OCI-LY7 (cell line): ENCODE results near the gene MALRD1. TPM values are rescaled to one million over a fixed set of nuclear protein-coding genes. Genes with fewer than 3 reads are reported as not detected.

Experiments used
- BruUV-seq: library from RNA; stranded (reverse); fragments of 400-500 nt; replicated peaks from 2 replicates; lab custom pipeline; 2021; lab: Mats Ljungman, UMichigan
- CTCF ChIA-PET: fragments of 300-600 bp; sonication (Branson Sonifier 250); formaldehyde crosslinking; loops from one replicate; lab custom pipeline; 2022; ENCODE audit warnings: antibody characterized with exemption; ENCODE audit not compliant: unreplicated experiment; lab: Charles Lee
- POLR2A ChIA-PET: fragments of 300-600 bp; sonication (Branson Sonifier 250); formaldehyde crosslinking; loops from one replicate; lab custom pipeline; 2022; ENCODE audit warnings: antibody characterized with exemption; lab: Charles Lee
- DNase-seq: peaks from one replicate; pipeline ENCODE4 v3.0.0-alpha.2; 2015; ENCODE audit warnings: low spot score
- H2AFZ ChIP-seq: fragments of 200-600 bp; sonication (generic), shearing (Covaris generic); 2 replicates; pipeline ENCODE4 v1.6.1; 2014; ENCODE audit warnings: mild to moderate bottlenecking, antibody characterized with exemption, low read length, moderate library complexity
- H3K27ac ChIP-seq: fragments of 200-600 bp; sonication (generic); 2 replicates; pipeline ENCODE4 v1.5.1; 2014; ENCODE audit warnings: mixed run types, low read depth, mild to moderate bottlenecking, moderate library complexity, low read length, inconsistent platforms; ENCODE audit not compliant: poor library complexity, severe bottlenecking
- H3K36me3 ChIP-seq: fragments of 200-600 bp; sonication (generic); 2 replicates; pipeline ENCODE4 v1.6.1; 2014; ENCODE audit warnings: mild to moderate bottlenecking, antibody characterized with exemption, low read length, moderate library complexity, mixed read lengths; ENCODE audit not compliant: insufficient read depth
- H3K4me1 ChIP-seq: fragments of 200-600 bp; sonication (generic); 2 replicates; pipeline ENCODE4 v1.5.1; 2014; ENCODE audit warnings: mild to moderate bottlenecking, low read length; ENCODE audit not compliant: insufficient read depth, poor library complexity, severe bottlenecking
- H3K4me2 ChIP-seq: fragments of 200-600 bp; sonication (generic); 2 replicates; pipeline ENCODE4 v1.6.1; 2014; ENCODE audit warnings: mild to moderate bottlenecking, low read length
- H3K4me3 ChIP-seq: fragments of 200-600 bp; sonication (generic); 2 replicates; pipeline ENCODE4 v1.5.1; 2014; ENCODE audit warnings: mild to moderate bottlenecking, low read depth, low read length; ENCODE audit not compliant: poor library complexity, severe bottlenecking
- H3K79me2 ChIP-seq: fragments of 200-600 bp; sonication (generic); 2 replicates; pipeline ENCODE4 v1.6.1; 2016; ENCODE audit warnings: low read depth, mild to moderate bottlenecking, low read length, moderate library complexity, mixed read lengths; ENCODE audit not compliant: insufficient read depth
- H3K9me2 ChIP-seq: fragments of 200-600 bp; sonication (generic); 2 replicates; pipeline ENCODE4 v1.6.1; 2016; ENCODE audit warnings: mild to moderate bottlenecking, low read length, mixed read lengths; ENCODE audit not compliant: insufficient read depth
- H3K9me3 ChIP-seq: fragments of 200-600 bp; sonication (generic); 2 replicates; pipeline ENCODE4 v1.6.1; 2014; ENCODE audit warnings: mild to moderate bottlenecking, mixed run types, low read length, mixed read lengths
- H4K20me1 ChIP-seq: fragments of 200-600 bp; sonication (generic); 2 replicates; pipeline ENCODE4 v1.6.1; 2014; ENCODE audit warnings: mild to moderate bottlenecking, antibody characterized with exemption, low read length, moderate library complexity, mixed read lengths; ENCODE audit not compliant: insufficient read depth
- EZH2phosphoT487 ChIP-seq: fragments of 200-600 bp; sonication (generic); IDR thresholded peaks from 2 replicates; pipeline ENCODE4 v1.6.1; 2018; ENCODE audit warnings: low read depth, borderline replicate concordance, mild to moderate bottlenecking, mixed run types, antibody characterized with exemption, low read length, moderate library complexity, mixed read lengths
- intact Hi-C: fragments of 100-400 bp; cut with micrococcal nuclease; formaldehyde crosslinking; loops from one replicate; pipeline ENCODE4 v1.10.0; 2022; ENCODE audit not compliant: unreplicated experiment
- total RNA-seq, 2 experiments: library from RNA; depleted of rRNA in 1 of 2; stranded (reverse); fragments of >200 nt in 1 of 2; shearing (Covaris generic) in 1 of 2; gene quantifications; 2 replicates each; pipeline ENCODE4 v1.2.3, GENCODE V29; 2014 to 2022
- TF ChIP-seq, protein P1 (sequence below): fragments of 200-600 bp; sonication (generic); conservative IDR thresholded peaks from 2 replicates; pipeline ENCODE4 v1.5.1; 2014; ENCODE audit warnings: mild to moderate bottlenecking, antibody characterized with exemption, low read length, moderate library complexity, mixed read lengths

Gene MALRD1
- total RNA-seq, 2 experiments from 2014 or later: not detected

DNA sequence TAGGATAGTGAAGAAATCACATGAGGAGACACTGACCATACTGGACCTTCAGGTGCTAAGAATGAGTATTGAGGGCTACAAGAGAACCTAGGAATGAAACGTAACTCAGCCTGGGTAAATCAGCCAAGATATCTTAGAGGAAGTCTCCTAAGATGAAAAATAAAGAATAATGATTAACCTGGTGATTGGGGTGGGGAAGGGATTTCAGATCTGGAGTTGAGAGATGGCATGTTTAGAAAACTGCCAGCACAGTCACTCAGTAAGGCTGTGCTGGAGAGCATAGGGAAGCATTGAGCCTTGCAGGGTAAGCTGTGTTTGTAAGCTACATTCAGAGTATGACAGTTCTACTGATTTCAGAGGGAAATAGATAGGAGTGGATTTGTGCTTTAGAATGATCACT lies 1.9 kb upstream of the MALRD1 start:
- intact Hi-C loops: no loop called here
- POLR2A ChIA-PET: no interaction called here

DNA sequence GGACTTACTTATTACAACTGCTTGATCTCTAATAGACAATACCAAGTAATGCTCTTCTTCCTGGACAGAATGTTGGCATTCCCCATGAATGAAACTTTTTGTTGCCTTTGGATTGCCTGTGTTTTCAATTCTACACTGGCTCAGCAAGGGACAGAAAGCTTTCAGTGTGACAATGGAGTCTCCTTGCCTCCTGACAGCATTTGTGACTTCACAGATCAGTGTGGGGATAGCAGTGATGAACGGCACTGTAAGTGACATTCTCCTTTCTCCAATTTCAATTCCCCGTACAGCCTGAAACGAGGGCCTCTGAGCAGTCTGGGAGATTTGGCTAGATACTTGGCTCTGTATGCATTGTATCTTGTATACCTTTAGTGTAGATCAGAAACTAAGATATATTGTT lies 290 bp downstream of the MALRD1 start:
- intact Hi-C loops: no loop called here
- no peaks in the 10 kb centered on the region for H4K20me1 ChIP-seq
- ChIA-PET CTCF (no interaction called here), POLR2A (interaction anchor here (0.7 kb wide), 1 partner anchor 797 kb away, joined by 3 read pairs; no protein-coding TSS in a partner anchor)
- no peak overlapping the region for H2AFZ ChIP-seq
- no peaks in the 10 kb centered on the region for H3K36me3 ChIP-seq
- TF ChIP-seq EZH2phosphoT487: no peak
- TF ChIP-seq, protein P1, sequence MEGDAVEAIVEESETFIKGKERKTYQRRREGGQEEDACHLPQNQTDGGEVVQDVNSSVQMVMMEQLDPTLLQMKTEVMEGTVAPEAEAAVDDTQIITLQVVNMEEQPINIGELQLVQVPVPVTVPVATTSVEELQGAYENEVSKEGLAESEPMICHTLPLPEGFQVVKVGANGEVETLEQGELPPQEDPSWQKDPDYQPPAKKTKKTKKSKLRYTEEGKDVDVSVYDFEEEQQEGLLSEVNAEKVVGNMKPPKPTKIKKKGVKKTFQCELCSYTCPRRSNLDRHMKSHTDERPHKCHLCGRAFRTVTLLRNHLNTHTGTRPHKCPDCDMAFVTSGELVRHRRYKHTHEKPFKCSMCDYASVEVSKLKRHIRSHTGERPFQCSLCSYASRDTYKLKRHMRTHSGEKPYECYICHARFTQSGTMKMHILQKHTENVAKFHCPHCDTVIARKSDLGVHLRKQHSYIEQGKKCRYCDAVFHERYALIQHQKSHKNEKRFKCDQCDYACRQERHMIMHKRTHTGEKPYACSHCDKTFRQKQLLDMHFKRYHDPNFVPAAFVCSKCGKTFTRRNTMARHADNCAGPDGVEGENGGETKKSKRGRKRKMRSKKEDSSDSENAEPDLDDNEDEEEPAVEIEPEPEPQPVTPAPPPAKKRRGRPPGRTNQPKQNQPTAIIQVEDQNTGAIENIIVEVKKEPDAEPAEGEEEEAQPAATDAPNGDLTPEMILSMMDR: no peak
- no peaks in the 10 kb centered on the region for H3K9me3 ChIP-seq
- H3K4me1 ChIP-seq: no peaks in the 10 kb centered on the region
- H3K4me3 ChIP-seq: no peak overlapping the region
- DNase-seq: no peak
- no TSS peak for BruUV-seq
- H3K79me2 ChIP-seq: no peaks in the 10 kb centered on the region
- H3K4me2 ChIP-seq: no peak overlapping the region
- H3K27ac ChIP-seq: no peak overlapping the region
- no peaks in the 10 kb centered on the region for H3K9me2 ChIP-seq

More for the DNA sequence above, 1.9 kb upstream of the MALRD1 start:
- H3K4me2 ChIP-seq: no peak overlapping the region
- no peaks in the 10 kb centered on the region for H3K79me2 ChIP-seq
- H2AFZ ChIP-seq: no peak overlapping the region
- no peaks in the 10 kb centered on the region for H3K9me3 ChIP-seq
- no peak for TF ChIP-seq EZH2phosphoT487
- TF ChIP-seq, protein P1: no peak
- H3K4me1 ChIP-seq: no peaks in the 10 kb centered on the region
- BruUV-seq: no TSS peak
- DNase-seq: no peak
- CTCF ChIA-PET: no interaction called here
- no peak overlapping the region for H3K27ac ChIP-seq
- H3K36me3 ChIP-seq: no peaks in the 10 kb centered on the region
- H3K4me3 ChIP-seq: no peak overlapping the region
- no peaks in the 10 kb centered on the region for H3K9me2 ChIP-seq
- H4K20me1 ChIP-seq: no peaks in the 10 kb centered on the region

DNA sequence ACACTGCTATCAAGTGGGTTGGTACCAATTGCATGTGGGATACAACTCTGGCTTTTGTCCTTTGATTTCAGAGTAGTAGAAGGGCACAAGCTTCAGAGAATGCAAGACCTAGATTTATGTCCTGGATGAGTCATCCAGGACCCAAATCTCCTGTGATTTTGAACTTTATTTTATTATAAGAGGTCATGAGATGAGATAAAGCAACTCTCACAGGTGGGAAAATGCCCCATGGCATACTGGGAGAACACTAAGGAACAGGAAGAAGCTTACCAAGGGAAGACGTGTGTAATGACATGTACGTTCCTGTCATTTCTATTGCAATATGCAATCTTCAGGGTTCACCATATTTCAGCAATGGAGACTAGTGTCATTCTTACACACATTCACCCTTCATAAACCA lies 966 bp downstream of the MALRD1 start:
- Histone ChIP-seq H3K27ac (no peak overlapping the region), H3K4me3 (no peak overlapping the region), H3K9me3 (no peaks in the 10 kb centered on the region), H3K4me1 (no peaks in the 10 kb centered on the region), H4K20me1 (no peaks in the 10 kb centered on the region), H2AFZ (no peak overlapping the region), H3K79me2 (no peaks in the 10 kb centered on the region), H3K4me2 (no peak overlapping the region), H3K36me3 (no peaks in the 10 kb centered on the region), H3K9me2 (no peaks in the 10 kb centered on the region)
- ChIA-PET CTCF (no interaction called here), POLR2A (interaction anchor here (0.6 to 0.7 kb wide), 2 partner anchors 20 to 797 kb away, joined by 3 read pairs; no protein-coding TSS in a partner anchor)
- intact Hi-C loops: no loop called here
- TF ChIP-seq EZH2phosphoT487: no peak
- TF ChIP-seq, protein P1: no peak
- DNase-seq: no peak
- BruUV-seq: no TSS peak
